ENCODE measurements around the gene GDF2.

GDF2 gene

GRCh38 chr10:47334466-47335295 lies 12.4 kb downstream of the GDF2 start:
- H3K4me3 ChIP-seq (ENCODE audit: low read depth, low read length), result no peak overlapping the region
- CTCF ChIA-PET, result no interaction called here
- POLR2A ChIA-PET, result no interaction called here
- TF ChIP-seq CTCF (IDR thresholded peaks at IDR 0.05; ENCODE audit: insufficient read depth, low read length, missing control alignments), result no peak
- no peak for DNase-seq (ENCODE audit: low read depth, low spot score)

GRCh38 chr10:47335906-47336305 lies 13.7 kb downstream of the GDF2 start:
- no peak for DNase-seq (ENCODE audit: low read depth, low spot score)
- H3K4me3 ChIP-seq (ENCODE audit: low read depth, low read length), result no peak overlapping the region
- ChIA-PET CTCF (no interaction called here), POLR2A (no interaction called here)
- no peak for TF ChIP-seq CTCF (IDR thresholded peaks at IDR 0.05; ENCODE audit: insufficient read depth, low read length, missing control alignments)

GRCh38 chr10:47336387-47337134 lies 14.3 kb downstream of the GDF2 start:
- no peak for TF ChIP-seq CTCF (IDR thresholded peaks at IDR 0.05; ENCODE audit: insufficient read depth, low read length, missing control alignments)
- no peak overlapping the region for H3K4me3 ChIP-seq (ENCODE audit: low read depth, low read length)
- DNase-seq (ENCODE audit: low read depth, low spot score), result peak; percentile 44
- ChIA-PET CTCF (interaction anchor here (1.3 kb wide), 1 partner anchor 25 kb away, joined by 3 read pairs; no protein-coding TSS in a partner anchor), POLR2A (no interaction called here)

GRCh38 chr10:47337310-47337709 lies 15.1 kb downstream of the GDF2 start:
- ChIA-PET POLR2A (interaction anchor here (0.6 kb wide), 1 partner anchor 405 kb away, joined by 3 read pairs; no protein-coding TSS in a partner anchor), CTCF (interaction anchor here (1.2 to 4.1 kb wide), 3 partner anchors 15 to 343 kb away, joined by 3 to 25 read pairs (median 3); partner anchors contain the start of gene GDF2)
- H3K4me3 ChIP-seq (ENCODE audit: low read depth, low read length), result no peak overlapping the region
- TF ChIP-seq CTCF (IDR thresholded peaks at IDR 0.05; ENCODE audit: insufficient read depth, low read length, missing control alignments), result no peak
- no peak for DNase-seq (ENCODE audit: low read depth, low spot score)

- H3K4me3 ChIP-seq (ENCODE audit: low read depth, low read length), result no peak overlapping the region
- CTCF ChIA-PET, result interaction anchor here (0.7 to 4.1 kb wide), 9 partner anchors 9 to 345 kb away, joined by 3 to 25 read pairs (median 4); partner anchors contain the start of gene RBP3
- no peak for TF ChIP-seq CTCF (IDR thresholded peaks at IDR 0.05; ENCODE audit: insufficient read depth, low read length, missing control alignments)
- no peak for DNase-seq (ENCODE audit: low read depth, low spot score)
- POLR2A ChIA-PET, result no interaction called here
Observed at GRCh38 chr10:47339186-47339735, 17.0 kb downstream of the GDF2 start.

Measured in AG04449 (cell line).